DMS53 treated with DMSO at 0.1 percent for 48 hours (cell line): ENCODE measurements around the gene PTAR1.
"Not testable (repeated sequence)": the region's sequence is repeated elsewhere in the genome, so short reads cannot be mapped to it uniquely, and the experiment has no call there.

Experiments
- DNase-seq: peaks from one replicate; lab custom pipeline; 2025; ENCODE audit not compliant: unreplicated experiment; lab: John Stamatoyannopoulos, UW

The PTAR1 gene

DNA sequence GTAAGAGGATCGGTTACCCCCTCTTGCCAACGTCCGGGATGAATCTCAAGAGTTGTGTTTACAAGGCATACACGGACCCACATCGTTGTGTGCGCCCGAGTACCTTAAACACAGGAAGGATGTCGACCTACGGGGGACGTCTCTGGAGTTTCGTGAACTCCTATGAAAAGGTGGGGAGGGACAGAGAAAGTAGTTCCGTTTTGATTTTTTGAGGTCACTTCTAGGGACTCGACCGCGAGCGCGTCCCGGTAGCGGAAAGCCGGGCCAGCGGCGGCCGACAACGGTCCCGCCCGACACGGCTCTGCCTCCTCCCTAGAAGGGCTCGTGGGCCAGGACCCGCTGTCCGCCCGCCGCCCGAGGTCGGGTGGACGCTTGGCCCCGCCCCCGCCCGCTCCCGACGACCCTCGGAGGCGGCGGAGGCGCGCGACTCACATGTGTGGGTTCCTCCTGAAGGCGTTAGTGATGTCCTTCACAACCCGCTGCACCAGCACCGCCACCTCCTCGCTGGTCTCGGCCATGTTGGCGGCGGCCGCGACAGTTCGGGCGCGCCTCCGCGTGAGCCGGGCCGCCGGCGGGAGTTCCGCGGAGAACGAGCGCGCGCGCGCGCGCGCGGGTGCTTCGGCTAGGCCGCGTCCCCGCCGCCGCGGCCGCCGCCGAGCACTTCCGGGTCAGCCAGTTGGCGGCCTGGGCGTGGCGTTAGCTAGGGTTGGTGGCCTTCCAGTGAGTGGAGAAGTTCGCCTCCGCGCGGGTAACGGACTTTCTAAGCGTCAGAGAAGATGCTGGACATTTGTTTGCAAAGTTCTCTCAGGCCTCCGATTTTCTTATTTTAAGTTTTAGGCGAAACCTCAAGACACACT is at the start of gene PTAR1:
Gene PTAR1, minus strand, starts transcription at position 591 of the 857 bp plus-strand sequence. Its CDS starts 73 bp downstream, at position 518.
- DNase-seq, result peak; percentile 74

GRCh38 chr9:69809304-69809863 is 49.6 kb upstream of the PTAR1 start:
- no peak for DNase-seq

DNA sequence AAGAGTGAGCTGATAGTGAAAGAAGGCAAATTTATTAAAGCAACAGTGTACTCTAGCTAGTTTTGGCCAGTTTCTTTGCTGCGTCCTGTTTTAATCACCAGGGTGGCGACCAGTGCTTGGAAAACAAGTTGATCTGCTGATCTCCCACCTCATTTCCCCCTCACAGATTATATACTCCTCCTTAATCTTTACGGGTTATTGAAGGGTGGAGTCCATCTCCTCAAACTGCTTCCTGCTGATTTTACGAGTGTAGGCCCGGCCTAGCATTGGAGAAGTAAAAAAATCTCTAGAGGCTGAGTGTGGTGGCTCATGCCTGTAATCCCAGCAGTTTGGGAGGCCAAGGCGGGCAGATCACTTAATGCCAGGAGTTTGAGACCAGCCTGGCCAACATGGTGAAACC is 46.8 kb upstream of the PTAR1 start:
- no peak for DNase-seq

DNA sequence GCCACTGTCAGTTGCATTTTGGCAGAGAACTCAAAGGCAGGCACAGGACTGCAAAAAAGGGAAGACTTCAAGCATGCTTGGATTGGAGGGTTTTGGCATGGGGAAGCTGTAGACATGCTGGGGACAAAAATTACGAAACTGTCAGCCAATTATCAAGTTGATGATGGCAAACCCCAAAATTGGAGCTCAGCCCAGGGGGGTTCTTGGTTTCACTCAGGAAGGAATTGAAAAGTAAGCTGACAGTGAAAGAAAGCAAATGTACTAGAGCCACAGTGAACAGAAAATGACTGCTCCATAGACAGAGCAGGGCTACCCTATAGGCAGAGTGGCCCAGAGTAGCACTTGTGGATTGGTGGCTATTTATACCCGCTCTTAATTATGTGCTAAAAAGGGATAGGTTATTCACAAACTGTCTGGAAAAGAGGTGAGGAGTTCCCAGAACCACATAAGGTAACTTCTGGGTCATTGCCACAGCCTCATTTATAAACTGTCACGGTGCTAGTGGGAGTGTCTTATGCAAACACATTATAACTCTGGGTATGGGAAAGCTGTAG is 46.2 kb upstream of the PTAR1 start:
- no peak for DNase-seq

DNA sequence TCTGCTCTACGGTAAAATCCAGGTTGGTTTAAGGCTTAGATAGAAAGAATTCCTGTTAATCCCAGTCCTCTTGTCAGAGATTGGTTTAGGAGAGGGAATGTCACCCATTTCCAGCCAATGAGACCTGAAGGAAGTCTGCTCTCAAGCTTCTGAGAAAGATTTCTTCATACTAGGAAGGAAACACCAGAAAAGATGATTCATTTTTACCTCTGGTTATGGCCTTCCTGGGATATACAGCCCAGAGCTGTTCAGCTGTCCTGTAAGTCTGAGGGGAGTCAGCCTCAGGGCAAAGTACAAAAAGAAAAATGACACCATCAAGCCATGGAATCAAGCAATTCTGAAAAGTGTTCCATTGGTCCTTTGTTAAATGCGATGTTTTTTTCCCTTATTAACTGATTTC is 42.2 kb upstream of the PTAR1 start:
- no peak for DNase-seq

GRCh38 chr9:69800027-69800426 is 40.2 kb upstream of the PTAR1 start:
- not testable (repeated sequence) for DNase-seq

DNA sequence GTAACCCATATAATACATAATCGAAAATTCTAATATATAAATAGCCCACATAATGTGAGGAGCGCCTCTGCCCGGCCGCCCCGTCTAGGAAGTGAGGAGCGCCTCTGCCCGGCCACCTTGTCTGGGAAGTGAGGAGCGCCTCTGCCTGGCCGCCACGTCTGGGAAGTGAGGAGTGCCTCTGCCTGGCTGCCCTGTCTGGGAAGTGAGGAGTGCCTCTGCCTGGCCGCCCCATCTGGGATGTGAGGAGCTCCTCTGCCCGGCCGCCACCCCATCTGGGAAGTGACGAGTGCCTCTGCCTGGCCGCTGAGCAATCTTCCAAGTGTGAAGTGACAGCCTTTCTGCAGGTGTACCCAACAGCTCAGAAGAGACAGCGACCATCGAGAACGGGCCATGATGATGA is 39.7 kb upstream of the PTAR1 start:
- DNase-seq, result not testable (repeated sequence)

DNA sequence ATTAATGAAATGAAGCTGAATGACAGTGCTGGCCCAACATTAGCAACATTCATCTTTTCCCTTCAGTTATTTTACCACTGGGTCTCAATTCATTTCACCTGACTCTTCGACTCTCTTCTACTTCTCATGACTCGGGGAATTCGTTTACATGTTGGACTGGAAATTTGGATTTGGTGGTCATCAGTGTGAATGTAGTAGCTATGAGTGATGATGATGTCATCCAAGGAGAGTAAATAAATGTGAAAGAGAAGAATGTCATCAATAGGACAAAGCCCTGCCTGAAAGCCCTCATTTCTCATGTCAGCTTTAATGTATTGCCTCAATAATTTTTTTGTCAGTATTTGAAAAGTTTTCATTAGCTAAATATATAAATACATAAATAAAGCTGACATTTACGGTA is 38.9 kb upstream of the PTAR1 start:
- peak; percentile 12 for DNase-seq

DNA sequence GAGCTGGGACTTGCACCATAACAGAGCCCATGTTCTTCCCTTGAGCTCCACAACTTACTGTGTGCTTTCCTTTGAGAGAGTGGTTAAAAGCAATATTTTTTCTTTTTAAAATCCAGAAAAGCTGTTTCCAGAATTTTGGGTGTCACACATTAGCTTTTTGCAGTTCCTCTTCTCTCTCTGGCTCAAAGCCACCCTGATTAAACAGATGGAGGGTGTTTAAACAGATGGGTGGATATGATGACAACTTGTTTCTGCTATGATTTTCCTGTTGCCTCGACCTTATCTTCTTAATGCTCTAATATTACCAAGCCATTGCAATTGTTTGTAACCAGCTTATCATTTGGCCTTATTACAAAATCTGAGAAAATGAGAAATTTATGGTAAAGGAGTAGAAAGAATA is 37.9 kb upstream of the PTAR1 start:
- no peak for DNase-seq

DNA sequence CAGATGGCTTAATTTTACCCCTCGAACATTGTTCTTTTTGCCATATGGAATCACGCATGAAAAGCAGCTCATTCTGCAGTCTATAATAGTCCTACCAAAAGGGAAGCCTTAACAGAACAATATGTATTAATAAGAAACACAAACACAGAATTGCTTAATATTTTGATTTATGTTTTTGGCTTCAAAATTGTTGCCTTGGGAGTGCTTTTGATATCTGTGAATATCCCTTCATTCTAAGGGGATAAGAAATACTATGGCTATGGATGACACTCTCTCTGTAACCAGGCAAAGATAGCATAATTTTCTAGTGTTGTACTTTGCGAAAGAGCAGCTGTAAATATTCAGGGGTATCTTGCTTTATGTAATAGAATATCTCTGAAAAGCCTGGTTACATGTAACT is 34.5 kb upstream of the PTAR1 start:
- no peak for DNase-seq

GRCh38 chr9:69785757-69786156 is 25.9 kb upstream of the PTAR1 start:
- DNase-seq, result no peak

GRCh38 chr9:69773258-69773657 is 13.4 kb upstream of the PTAR1 start:
- DNase-seq, result no peak

DNA sequence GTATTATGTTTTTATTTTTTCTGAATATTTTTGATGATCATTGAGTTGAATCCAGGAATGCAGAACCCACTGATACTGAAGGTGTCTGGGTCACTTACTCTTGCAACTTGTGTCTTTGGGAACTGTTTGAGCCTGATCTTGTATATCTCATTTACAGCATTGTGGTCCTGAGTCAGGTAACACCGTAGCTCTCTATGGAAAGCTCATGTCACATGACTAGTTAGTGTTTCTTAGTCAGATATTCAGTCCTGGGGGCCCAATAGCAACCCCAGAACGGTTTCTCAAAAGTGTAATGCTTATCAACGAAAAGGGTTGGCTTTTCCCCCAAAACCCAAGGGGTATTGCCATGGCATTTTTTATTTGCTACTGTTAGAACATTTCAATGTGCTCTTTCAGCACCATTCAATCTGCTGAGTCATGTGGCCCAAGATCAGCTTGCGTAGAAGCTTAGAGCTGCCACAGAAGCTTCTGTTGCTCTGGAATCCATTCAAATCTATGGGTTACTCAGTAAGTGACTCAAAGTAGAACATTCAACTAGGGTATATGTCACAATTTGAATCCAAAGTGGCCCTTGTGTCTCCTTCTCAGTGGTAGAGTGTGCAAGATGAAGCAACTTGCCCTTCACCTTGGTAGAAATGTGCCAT is 12.1 kb upstream of the PTAR1 start:
- DNase-seq, result no peak

GRCh38 chr9:69768716-69769115 is 8.9 kb upstream of the PTAR1 start:
- no peak for DNase-seq

DNA sequence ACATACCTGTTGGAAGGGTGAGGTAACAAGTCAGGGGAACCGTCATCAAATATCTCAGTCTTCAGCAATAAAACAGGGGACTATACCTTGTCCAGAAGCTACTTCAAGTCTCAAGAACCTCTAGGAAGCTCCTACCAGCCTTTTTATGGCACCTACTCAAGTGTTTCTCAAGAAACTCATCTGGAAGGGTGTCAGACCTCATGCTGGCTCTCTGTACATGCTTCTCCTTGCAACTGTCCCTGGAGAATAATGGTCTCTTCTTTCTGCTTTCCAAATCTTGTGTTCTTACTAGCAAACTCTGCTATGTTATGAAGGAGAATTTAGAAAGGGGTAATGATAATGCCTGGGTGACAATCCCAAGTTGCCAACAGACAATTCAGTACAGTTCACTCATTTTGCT is 8.3 kb upstream of the PTAR1 start:
- DNase-seq, result no peak

DNA sequence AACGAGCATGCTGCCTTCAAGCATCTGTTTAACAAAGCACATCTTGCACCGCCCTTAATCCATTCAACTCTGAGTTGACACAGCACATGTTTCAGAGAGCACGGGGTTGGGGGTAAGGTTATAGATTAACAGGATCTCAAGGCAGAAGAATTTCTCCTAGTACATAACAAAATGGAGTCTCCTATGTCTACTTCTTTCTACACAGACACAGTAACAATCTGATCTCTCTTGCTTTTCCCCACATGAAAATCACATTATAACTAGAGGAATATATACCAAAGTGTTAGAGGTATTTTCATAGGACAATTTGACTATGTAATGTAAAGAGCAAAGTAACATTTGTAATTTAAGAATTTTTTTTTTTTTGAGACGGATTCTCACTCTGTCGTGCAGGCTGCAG is 4.1 kb upstream of the PTAR1 start:
- DNase-seq, result peak; percentile 5

DNA sequence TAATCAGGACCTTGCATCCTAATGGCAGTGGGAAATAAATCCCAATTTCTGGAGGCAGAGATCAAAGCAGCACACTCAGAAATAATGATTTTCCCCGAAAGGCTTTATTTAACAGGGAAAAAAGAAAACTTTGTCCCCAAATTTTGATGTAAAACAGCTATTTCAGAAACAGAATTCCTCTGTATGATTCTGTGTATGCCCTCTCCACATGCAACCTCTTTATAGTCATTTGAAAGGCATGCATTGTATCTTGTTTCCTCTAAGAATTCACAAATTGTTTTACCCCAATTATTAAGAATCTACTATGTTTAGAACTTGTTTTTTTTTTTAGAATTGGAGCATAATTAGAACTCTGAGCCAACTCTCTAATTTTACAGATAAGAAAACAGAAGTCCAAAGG is 2.7 kb upstream of the PTAR1 start:
- DNase-seq, result no peak

DNA sequence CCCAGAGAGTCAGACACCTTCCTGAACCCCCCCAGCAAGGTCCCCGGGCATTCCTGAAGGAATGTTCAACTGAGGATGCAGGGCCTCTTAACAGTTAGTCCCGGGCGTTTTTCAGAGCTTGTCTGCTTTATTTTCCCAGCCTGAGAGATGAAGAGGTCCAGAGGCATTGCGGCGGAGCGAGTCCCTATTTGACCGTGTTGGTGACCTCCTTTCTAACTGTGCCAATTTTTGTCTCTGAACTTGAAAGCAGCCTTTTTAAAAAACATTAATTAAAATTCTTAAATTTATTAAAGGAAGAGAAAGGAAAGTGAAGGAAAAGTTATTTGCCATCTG is 433 bp upstream of the PTAR1 start:
- no peak for DNase-seq

- no peak for DNase-seq
Measured at GRCh38 chr9:69759021-69759420, 790 bp downstream of the PTAR1 start.

- DNase-seq, result no peak
Measured at GRCh38 chr9:69757996-69758675, 1.7 kb downstream of the PTAR1 start.

GRCh38 chr9:69755205-69755604 is 4.6 kb downstream of the PTAR1 start:
- no peak for DNase-seq

GRCh38 chr9:69753830-69754229 is 6.0 kb downstream of the PTAR1 start:
- no peak for DNase-seq
